HepG2 (cell line): Measurements from ENCODE around the gene FXYD5. TPM values are rescaled to one million over a fixed set of nuclear protein-coding genes. Genes with fewer than 3 reads are reported as not detected.
A peak's percentile ranks its signal among the peaks of the same experiment; 100 is the strongest.

Source experiments
- ATAC-seq: fragments of 200-7000 bp; cut with Tn5 transposase; 3 replicates; pipeline ENCODE4 v1.9.1; 2020; ENCODE audit warnings: mild to moderate bottlenecking, moderate library complexity
- BruUV-seq: library from RNA; stranded (reverse); fragments of 400-500 nt; replicated peaks from 2 replicates; lab custom pipeline; 2021; lab: Mats Ljungman, UMichigan
- CTCF ChIA-PET: fragments of 300-600 bp; formaldehyde crosslinking; extraction: SDS; loops from one replicate; lab custom pipeline; 2021; ENCODE audit warnings: low total read pairs, inconsistent platforms, low intra/inter-chr PET ratio; lab: Yijun Ruan, JAX
- POLR2A ChIA-PET: fragments of 350-600 bp; sonication (Branson Sonifier 250); formaldehyde crosslinking; loops from one replicate; lab custom pipeline; 2020; ENCODE audit warnings: antibody characterized with exemption, inconsistent platforms; lab: Yijun Ruan, JAX
- DNase-seq: peaks from one replicate; pipeline ENCODE4 v3.0.0-alpha.2; 2015; ENCODE audit warnings: low spot score
- FAIRE-seq: peaks from 3 replicates; lab custom pipeline; 2011; peaks lifted over from hg19 to GRCh38; lab: Jason Lieb, UNC
- H2AFZ ChIP-seq: one replicate; pipeline ENCODE4 v1.6.1; 2011; ENCODE audit warnings: low read length, inconsistent platforms
- H3K27ac ChIP-seq: fragments of 300-600 bp; 3 replicates; pipeline ENCODE4 v1.8.0; 2011; ENCODE audit warnings: mixed run types, mild to moderate bottlenecking, mixed read lengths, low read length, inconsistent platforms; ENCODE audit not compliant: insufficient read depth; ENCODE audit errors: extremely low read length
- H3K27me3 ChIP-seq, 2 experiments: fragments of 200-600 bp in 1 of 2; 2 replicates in 1 of 2; 3 replicates in 1 of 2; pipeline versions ENCODE4 v1.6.0 to v1.8.0; 2011; ENCODE audit warnings: low read length in 2 of 2, mild to moderate bottlenecking in 2 of 2, moderate library complexity in 2 of 2, inconsistent platforms in 1 of 2; ENCODE audit not compliant: insufficient read depth in 2 of 2, control insufficient read depth in 1 of 2
- H3K36me3 ChIP-seq, 2 experiments: fragments of 200-600 bp in 1 of 2; replicated peaks in 1 of 2; 2 replicates in 1 of 2; 3 replicates in 1 of 2; pipeline versions ENCODE4 v1.5.1 to v1.8.0; 2011; ENCODE audit warnings: low read length in 2 of 2, inconsistent platforms in 1 of 2; ENCODE audit not compliant: insufficient read depth in 2 of 2, control insufficient read depth in 1 of 2
- H3K4me1 ChIP-seq: 2 replicates; pipeline ENCODE4 v1.5.1; 2012; ENCODE audit warnings: low read length, inconsistent platforms; ENCODE audit not compliant: insufficient read depth
- H3K4me2 ChIP-seq: 2 replicates; pipeline ENCODE4 v1.6.0; 2011; ENCODE audit warnings: low read depth, low read length, inconsistent platforms
- H3K4me3 ChIP-seq, 3 experiments: fragments of 200-600 bp in 1 of 3; sonication (generic), shearing (Covaris generic) in 1 of 3; replicated peaks in 1 of 3; 2 replicates each; pipeline ENCODE4 v1.5.1; 2011 to 2016; ENCODE audit warnings: low read length in 3 of 3, inconsistent platforms in 2 of 3, low read depth in 2 of 3, mild to moderate bottlenecking in 2 of 3, control low read depth in 1 of 3, mixed read lengths in 1 of 3; ENCODE audit not compliant: insufficient read depth in 1 of 3
- H3K79me2 ChIP-seq: one replicate; pipeline ENCODE4 v1.6.1; 2011; ENCODE audit warnings: low read length, inconsistent platforms; ENCODE audit not compliant: insufficient read depth
- H3K9ac ChIP-seq: 2 replicates; pipeline ENCODE4 v1.6.0; 2011; ENCODE audit warnings: mild to moderate bottlenecking, low read depth, low read length, inconsistent platforms; ENCODE audit not compliant: insufficient read depth
- H3K9me3 ChIP-seq: 2 replicates; pipeline ENCODE4 v1.5.1; 2012; ENCODE audit warnings: mild to moderate bottlenecking, low read length
- H4K20me1 ChIP-seq: 2 replicates; pipeline ENCODE4 v1.6.0; 2011; ENCODE audit warnings: inconsistent platforms, mild to moderate bottlenecking, low read length, moderate library complexity; ENCODE audit not compliant: insufficient read depth
- CBX1 ChIP-seq: IDR thresholded peaks from one replicate; pipeline ENCODE4 v1.6.1; 2016; ENCODE audit warnings: antibody characterized with exemption, low read depth
- CCAR2 ChIP-seq: fragments of 200-400 bp; formaldehyde crosslinking; optimal IDR thresholded peaks from 2 replicates; pipeline ENCODE3; 2018; ENCODE audit warnings: low read depth, mild to moderate bottlenecking, low read length, moderate library complexity
- MAF1 ChIP-seq: sonication (generic); formaldehyde crosslinking; IDR thresholded peaks from 2 replicates; pipeline ENCODE4 v1.5.0; 2020; ENCODE audit warnings: missing genetic modification reagents, borderline replicate concordance
- NFYC ChIP-seq: IDR thresholded peaks from 2 replicates; pipeline ENCODE4 v1.6.1; 2016; ENCODE audit warnings: missing genetic modification reagents, missing compliant biosample characterization
- ZBTB37 ChIP-seq: sonication (generic); formaldehyde crosslinking; IDR thresholded peaks from 2 replicates; pipeline ENCODE4 v1.4.0; 2020; ENCODE audit warnings: mild to moderate bottlenecking, missing genetic modification reagents
- ZNF329 ChIP-seq: sonication (generic); formaldehyde crosslinking; IDR thresholded peaks from 2 replicates; pipeline ENCODE4 v1.9.0; 2021; ENCODE audit warnings: low read depth, mild to moderate bottlenecking, missing genetic modification reagents
- ZNF512 ChIP-seq: sonication (generic); formaldehyde crosslinking; IDR thresholded peaks from 2 replicates; pipeline ENCODE4 v1.4.0; 2020; ENCODE audit warnings: mild to moderate bottlenecking, missing genetic modification reagents
- WGBS: methylation state at CpG from one replicate; pipeline ENCODE4 v1.1.6; 2017; ENCODE audit warnings: low lambda C conversion rate; 5-methylcytosine and 5-hydroxymethylcytosine counted together
- in situ Hi-C: cut with HindIII; loops from 2 replicates; pipeline ENCODE4 v1.10.0; 2017; ENCODE audit warnings: low pct_unique_long_range_greater_than_20kb; ENCODE audit not compliant: extremely low pct_ligation_motif_present
- intact Hi-C: fragments of 100-400 bp; cut with micrococcal nuclease; formaldehyde crosslinking; loops from one replicate; pipeline ENCODE4 v1.10.0; 2022; ENCODE audit not compliant: unreplicated experiment
- polyA plus RNA-seq, 8 experiments: library from polyadenylated mRNA; depleted of rRNA in 3 of 8; stranded (reverse) in 7 of 8; unstranded in 1 of 8; fragments of >200 nt; fragmentation: Illumina TruSeq in 4 of 8; extraction: Trizol in 4 of 8; gene quantifications; 2 replicates each; pipeline versions ENCODE4 v1.2.1 to v1.2.3, GENCODE V29; 2011 to 2016; ENCODE audit warnings: low read depth in 4 of 8, missing spikeins in 1 of 8, mixed read lengths in 1 of 8; ENCODE audit not compliant: insufficient read depth in 1 of 8
- total RNA-seq, 5 experiments: library from RNA; depleted of rRNA; stranded (reverse); fragments of >200 nt; fragmentation: Illumina TruSeq; extraction: Trizol; gene quantifications; 2 replicates each; pipeline ENCODE4 v1.2.3, GENCODE V29; 2016; ENCODE audit warnings: low read depth in 1 of 5

Gene FXYD5
- total and polyA plus RNA-seq, 2 of the 13 experiments (the other 11 are each of a cell fraction or from before 2014, with no cell fraction given): 0.65 TPM; not detected in 1

GRCh38 chr19:35160629-35161433 lies 6.3 kb downstream of the FXYD5 start:
- Histone ChIP-seq H3K27ac (no peak overlapping the region), H3K4me1 (peaks cover 6% of the 10 kb centered on the region; the same call in 1 of the 2 replicates), H3K4me3 (no peak overlapping the region), H2AFZ (no peak overlapping the region), H4K20me1 (no peaks in the 10 kb centered on the region)
- ChIA-PET POLR2A (no interaction called here), CTCF (no interaction called here)
- ATAC-seq (no peak), DNase-seq (no peak)
- peak; percentile 94 for TF ChIP-seq ZNF329 (CRISPR knock-in tag)
- TF ChIP-seq MAF1: no peak
- TF ChIP-seq, all 625 proteins: peak for 1
- Histone ChIP-seq H3K36me3 (no peaks in the 10 kb centered on the region), H3K4me2 (no peak overlapping the region), H3K9me3 (peaks cover 10% of the 10 kb centered on the region; the same call in 1 of the 2 replicates), H3K9ac (no peak overlapping the region), H3K27me3 (peaks cover 1 to 22% of the 10 kb centered on the region in 2 experiments; a peak in 4 of 5 replicates), H3K79me2 (no peaks in the 10 kb centered on the region)
- 54% methylated on average over 9 of the region's 9 CpGs for WGBS
- BruUV-seq: no TSS peak
- intact Hi-C loops (no loop called here), in situ Hi-C loops (no loop called here)
- FAIRE-seq: no peak

GRCh38 chr19:35161434-35161743 lies 6.9 kb downstream of the FXYD5 start:
- intact Hi-C loops (no loop called here), in situ Hi-C loops (no loop called here)
- ChIA-PET CTCF (no interaction called here), POLR2A (no interaction called here)
- Histone ChIP-seq H3K4me3 (no peak overlapping the region), H2AFZ (no peak overlapping the region), H3K27ac (no peak overlapping the region), H4K20me1 (no peaks in the 10 kb centered on the region), H3K4me2 (no peak overlapping the region), H3K4me1 (peaks cover 6% of the 10 kb centered on the region; the same call in 1 of the 2 replicates), H3K9me3 (peaks cover 16% of the 10 kb centered on the region; the same call in 1 of the 2 replicates), H3K36me3 (no peaks in the 10 kb centered on the region), H3K79me2 (no peaks in the 10 kb centered on the region), H3K9ac (no peak overlapping the region), H3K27me3 (peaks cover 1 to 16% of the 10 kb centered on the region in 2 experiments; a peak in 3 of 5 replicates)
- FAIRE-seq (no peak), ATAC-seq (no peak), DNase-seq (no peak)
- WGBS: 65% methylated on average over 2 of the region's 2 CpGs
- BruUV-seq: no TSS peak
- TF ChIP-seq ZNF512: no peak
- TF ChIP-seq ZBTB37 (CRISPR knock-in tag): no peak
- no peak for TF ChIP-seq CCAR2
- TF ChIP-seq NFYC (CRISPR knock-in tag): peak; percentile 31; the same call in 1 of the 2 replicates
- TF ChIP-seq CBX1: no peak
